HCT116 (cell line): Measurements from ENCODE around the gene SRGAP2C.
"Not testable (repeated sequence)": the region's sequence is repeated elsewhere in the genome, so short reads cannot be mapped to it uniquely, and the experiment has no call there.

Source experiments
- CEBPB ChIP-seq: IDR thresholded peaks from 2 replicates; pipeline ENCODE4 v1.6.1; 2012; ENCODE audit warnings: low read depth
- CTCF ChIP-seq, 3 experiments: fragments of 200-600 bp in 1 of 3; sonication (generic) in 1 of 3; IDR thresholded peaks in 2 of 3; conservative IDR thresholded peaks in 1 of 3; 2 replicates each; pipeline ENCODE4 v1.5.1; 2012 to 2017; ENCODE audit warnings: low read depth in 2 of 3, low read length in 2 of 3, antibody characterized with exemption in 1 of 3, borderline replicate concordance in 1 of 3, control low read depth in 1 of 3, mild to moderate bottlenecking in 1 of 3, mixed read lengths in 1 of 3, mixed run types in 1 of 3, moderate library complexity in 1 of 3; ENCODE audit not compliant: insufficient read depth in 1 of 3
- EZH2 ChIP-seq: fragments of 200-600 bp; sonication (generic); IDR thresholded peaks from 2 replicates; pipeline ENCODE4 v1.6.1; 2017; ENCODE audit warnings: antibody characterized with exemption, mixed run types
- MAX ChIP-seq: IDR thresholded peaks from 2 replicates; pipeline ENCODE4 v1.6.1; 2012
- POLR2A ChIP-seq: IDR thresholded peaks from 2 replicates; pipeline ENCODE4 v1.7.0; 2011; ENCODE audit warnings: borderline replicate concordance; ENCODE audit not compliant: insufficient read depth, insufficient read length; ENCODE audit errors: extremely low read depth
- POLR2AphosphoS5 ChIP-seq: IDR thresholded peaks from 2 replicates; pipeline ENCODE4 v1.6.1; 2011; ENCODE audit warnings: mild to moderate bottlenecking, low read depth, low read length, moderate library complexity
- ZFX ChIP-seq: fragments of 450-650 bp; IDR thresholded peaks from 2 replicates; pipeline ENCODE4 v1.6.1; 2017

- not testable (repeated sequence) for TF ChIP-seq MAX; POLR2AphosphoS5; ZFX; CTCF (IDR thresholded peaks at IDR 0.05 in 2 of 3, conservative IDR thresholded peaks at IDR 0.05 in 1 of 3; ENCODE audit: borderline replicate concordance in 1 of 3, insufficient read depth in 1 of 3, low read depth in 2 of 3, low read length in 2 of 3); POLR2A; CEBPB; EZH2
Measured at GRCh38 chr1:121176649-121177048, 8.1 kb upstream of the SRGAP2C start.
